K562 (cell line): ENCODE results near the gene APBA2. TPM values are rescaled to one million over a fixed set of nuclear protein-coding genes. Genes with fewer than 3 reads are reported as not detected.

Source experiments
- ATAC-seq: fragments of 200-7000 bp; cut with Tn5 transposase; 3 replicates; pipeline ENCODE4 v1.9.1; 2020; ENCODE audit warnings: moderate library complexity
- BruUV-seq: library from RNA; stranded (reverse); fragments of 400-500 nt; replicated peaks from 2 replicates; lab custom pipeline; 2021; lab: Mats Ljungman, UMichigan
- CTCF ChIA-PET: fragments of 300-600 bp; formaldehyde crosslinking; extraction: SDS; loops from one replicate; lab custom pipeline; 2021; ENCODE audit warnings: low intra/inter-chr PET ratio; lab: Yijun Ruan, JAX
- POLR2A ChIA-PET: fragments of 300-600, 350-650 bp; sonication (Branson Sonifier 250); formaldehyde crosslinking; extraction: SDS; loops from one replicate; lab custom pipeline; 2021; ENCODE audit warnings: antibody characterized with exemption, inconsistent platforms; lab: Yijun Ruan, JAX
- DNase-seq, 4 experiments: peaks; one replicate each; pipeline versions ENCODE4 v3.0.0 to v3.0.0-alpha.2; 2011 to 2018; ENCODE audit warnings: low spot score in 3 of 4, mixed read lengths in 3 of 4; ENCODE audit errors: extremely low read depth in 1 of 4
- FAIRE-seq: peaks from 2 replicates; lab custom pipeline; 2011; peaks lifted over from hg19 to GRCh38; lab: Jason Lieb, UNC
- H2AFZ ChIP-seq: 2 replicates; pipeline ENCODE4 v1.6.0; 2011; ENCODE audit warnings: low read depth, low read length, control low read depth, inconsistent platforms
- H3K27ac ChIP-seq: fragments of 200-600 bp; 3 replicates; pipeline ENCODE4 v1.8.0; 2011; ENCODE audit warnings: low read depth, mild to moderate bottlenecking, control low read depth, inconsistent platforms, low read length, moderate library complexity, mixed read lengths; ENCODE audit errors: extremely low read depth
- H3K27me3 ChIP-seq, 2 experiments: fragments of 300-600 bp in 1 of 2; 2 replicates in 1 of 2; 3 replicates in 1 of 2; pipeline versions ENCODE4 v1.6.0 to v1.8.0; 2011; ENCODE audit warnings: inconsistent platforms in 2 of 2, low read length in 2 of 2, mild to moderate bottlenecking in 1 of 2, mixed read lengths in 1 of 2, moderate library complexity in 1 of 2; ENCODE audit not compliant: control insufficient read depth in 2 of 2, insufficient read depth in 2 of 2
- H3K36me3 ChIP-seq: fragments of 300-600 bp; 3 replicates; pipeline ENCODE4 v1.8.0; 2011; ENCODE audit warnings: mild to moderate bottlenecking, low read length, inconsistent platforms; ENCODE audit not compliant: control insufficient read depth, insufficient read depth
- H3K4me1 ChIP-seq, 2 experiments: fragments of 200-600 bp in 1 of 2; replicated peaks in 1 of 2; 2 replicates in 1 of 2; 3 replicates in 1 of 2; pipeline versions ENCODE4 v1.5.1 to v1.8.0; 2011; ENCODE audit warnings: inconsistent platforms in 2 of 2, low read length in 2 of 2, mild to moderate bottlenecking in 1 of 2, mixed read lengths in 1 of 2, moderate library complexity in 1 of 2; ENCODE audit not compliant: control insufficient read depth in 2 of 2, insufficient read depth in 2 of 2
- H3K4me2 ChIP-seq: 2 replicates; pipeline ENCODE4 v1.6.1; 2011; ENCODE audit warnings: low read length, control low read depth, inconsistent platforms, mixed read lengths; ENCODE audit not compliant: insufficient read depth
- H3K4me3 ChIP-seq: fragments of 200-600 bp; sonication (generic), shearing (Covaris generic); 2 replicates; pipeline ENCODE4 v1.5.1; 2016; ENCODE audit warnings: control low read depth, inconsistent platforms
- H3K79me2 ChIP-seq: fragments of 200-600 bp; 3 replicates; pipeline ENCODE4 v1.8.0; 2011; ENCODE audit warnings: low read length, inconsistent platforms; ENCODE audit not compliant: control insufficient read depth, insufficient read depth
- H3K9ac ChIP-seq, 2 experiments: 2 replicates each; pipeline versions ENCODE4 v1.6.0 to v1.6.1; 2011; ENCODE audit warnings: low read depth in 2 of 2, low read length in 2 of 2, control low read depth in 1 of 2, inconsistent platforms in 1 of 2, mild to moderate bottlenecking in 1 of 2, mixed read lengths in 1 of 2; ENCODE audit not compliant: insufficient read depth in 1 of 2
- H3K9me1 ChIP-seq: one replicate; pipeline ENCODE4 v1.6.0; 2011; ENCODE audit warnings: inconsistent platforms, mild to moderate bottlenecking, low read length, moderate library complexity; ENCODE audit not compliant: control insufficient read depth, insufficient read depth
- H3K9me3 ChIP-seq: replicated peaks from 2 replicates; pipeline ENCODE4 v1.5.1; 2011; ENCODE audit warnings: low read depth, low read length, inconsistent platforms; ENCODE audit not compliant: control insufficient read depth, insufficient read depth
- H4K20me1 ChIP-seq: replicated peaks from 2 replicates; pipeline ENCODE4 v1.6.1; 2011; ENCODE audit warnings: low read length, inconsistent platforms, mixed read lengths; ENCODE audit not compliant: control insufficient read depth, insufficient read depth
- RAD21 ChIP-seq, 2 experiments: fragments of 250-450 bp in 1 of 2; fragments of 450-650 bp in 1 of 2; sonication (Bioruptor Pico) in 1 of 2; formaldehyde crosslinking in 1 of 2; IDR thresholded peaks in 1 of 2; conservative IDR thresholded peaks in 1 of 2; 2 replicates each; pipeline versions ENCODE4 v1.4.0 to v1.8.0; 2020 to 2022; ENCODE audit warnings: mild to moderate bottlenecking in 2 of 2, moderate library complexity in 1 of 2
- RBM34 ChIP-seq: fragments of 200-400 bp; formaldehyde crosslinking; IDR thresholded peaks from 2 replicates; pipeline ENCODE4 v1.6.1; 2018; ENCODE audit warnings: low read length, borderline replicate concordance; ENCODE audit not compliant: insufficient read depth
- ZNF165 ChIP-seq: fragments of 250-450 bp; sonication (Bioruptor Pico); IDR thresholded peaks from 2 replicates; pipeline ENCODE4 v1.4.0; 2020; ENCODE audit warnings: borderline replicate concordance
- ZNF699 ChIP-seq: fragments of 250-450 bp; sonication (Bioruptor Pico); IDR thresholded peaks from 2 replicates; pipeline ENCODE4 v1.8.0; 2021; ENCODE audit warnings: mild to moderate bottlenecking, moderate library complexity; ENCODE audit not compliant: insufficient replicate concordance
- WGBS: fragments of 100-300 bp; shearing (Covaris generic); methylation state at CpG from one replicate; pipeline ENCODE4 v1.1.6; 2016; ENCODE audit warnings: low coverage, mixed read lengths; ENCODE audit not compliant: insufficient coverage; ENCODE audit errors: missing lambda C conversion rate; 5-methylcytosine and 5-hydroxymethylcytosine counted together
- in situ Hi-C: fragments of 300-500 bp; cut with MboI; formaldehyde crosslinking; loops from 4 replicates; pipeline ENCODE4 v1.15.0; 2018; ENCODE audit warnings: inconsistent platforms, mixed read lengths
- intact Hi-C: fragments of 100-400 bp; cut with micrococcal nuclease; formaldehyde crosslinking; loops from 2 replicates; pipeline ENCODE4 v1.14.2; 2022
- polyA plus RNA-seq, 8 experiments: library from polyadenylated mRNA; depleted of rRNA in 4 of 8; stranded (reverse) in 5 of 8; unstranded in 3 of 8; fragments of >200 nt; fragmentation: Nextera tagmentation in 2 of 8; fragmentation: Illumina TruSeq in 1 of 8; extraction: Ambion mirVana in 2 of 8; extraction: Trizol in 1 of 8; gene quantifications; 2 replicates each; pipeline versions ENCODE4 v1.2.1 to v1.2.3, GENCODE V29; 2011 to 2014; ENCODE audit warnings: inconsistent platforms in 1 of 8, missing spikeins in 1 of 8
- total RNA-seq, 7 experiments: library from RNA; depleted of rRNA in 6 of 7; stranded (reverse); fragments of >200 nt in 6 of 7; fragmentation: Illumina TruSeq in 2 of 7; extraction: Trizol in 2 of 7; gene quantifications; 2 replicates each; pipeline versions ENCODE4 v1.2.1 to v1.2.3, GENCODE V29; 2011 to 2021; ENCODE audit warnings: low replicate concordance in 1 of 7
- TF ChIP-seq, protein P1 (sequence below), 3 experiments: IDR thresholded peaks in 2 of 3; conservative IDR thresholded peaks in 1 of 3; 2 replicates each; pipeline ENCODE4 v1.5.1; 2011 to 2012; ENCODE audit warnings: low read length in 3 of 3, mild to moderate bottlenecking in 3 of 3, control low read depth in 2 of 3, improper control_type of control experiment in 1 of 3, inconsistent platforms in 1 of 3, low read depth in 1 of 3, mixed read lengths in 1 of 3, moderate library complexity in 1 of 3; ENCODE audit not compliant: insufficient read depth in 2 of 3

Gene APBA2
- total and polyA plus RNA-seq, 9 of the 15 experiments (the other 6 are each of a cell fraction or from before 2014, with no cell fraction given) = 0.24 to 40.9 (median 25.2) TPM

DNA sequence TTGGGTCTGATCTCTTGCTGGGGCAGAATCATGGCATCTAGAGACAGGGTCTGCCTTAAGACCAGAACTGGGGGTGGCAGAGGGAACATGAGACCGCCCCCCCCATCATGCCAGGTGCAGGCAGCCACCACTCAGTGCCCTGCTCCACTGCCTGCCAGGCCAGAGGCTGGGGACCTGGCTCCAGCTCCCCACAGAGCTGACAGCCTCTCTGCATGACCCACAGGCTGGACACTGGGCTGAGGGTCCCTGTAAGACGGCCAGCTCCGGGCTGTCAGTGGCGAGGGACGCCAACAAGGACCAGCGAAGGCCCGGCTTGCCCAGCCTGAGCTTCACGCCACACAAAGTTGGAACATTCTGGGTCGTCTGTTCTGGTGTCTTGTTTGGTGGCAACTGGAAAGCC lies 238.2 kb downstream of the APBA2 start (continued):
- TF ChIP-seq ZNF165 (CRISPR knock-in tag) (no peak), ZNF699 (no peak)
- TF ChIP-seq, all 486 proteins: peak for 0

DNA sequence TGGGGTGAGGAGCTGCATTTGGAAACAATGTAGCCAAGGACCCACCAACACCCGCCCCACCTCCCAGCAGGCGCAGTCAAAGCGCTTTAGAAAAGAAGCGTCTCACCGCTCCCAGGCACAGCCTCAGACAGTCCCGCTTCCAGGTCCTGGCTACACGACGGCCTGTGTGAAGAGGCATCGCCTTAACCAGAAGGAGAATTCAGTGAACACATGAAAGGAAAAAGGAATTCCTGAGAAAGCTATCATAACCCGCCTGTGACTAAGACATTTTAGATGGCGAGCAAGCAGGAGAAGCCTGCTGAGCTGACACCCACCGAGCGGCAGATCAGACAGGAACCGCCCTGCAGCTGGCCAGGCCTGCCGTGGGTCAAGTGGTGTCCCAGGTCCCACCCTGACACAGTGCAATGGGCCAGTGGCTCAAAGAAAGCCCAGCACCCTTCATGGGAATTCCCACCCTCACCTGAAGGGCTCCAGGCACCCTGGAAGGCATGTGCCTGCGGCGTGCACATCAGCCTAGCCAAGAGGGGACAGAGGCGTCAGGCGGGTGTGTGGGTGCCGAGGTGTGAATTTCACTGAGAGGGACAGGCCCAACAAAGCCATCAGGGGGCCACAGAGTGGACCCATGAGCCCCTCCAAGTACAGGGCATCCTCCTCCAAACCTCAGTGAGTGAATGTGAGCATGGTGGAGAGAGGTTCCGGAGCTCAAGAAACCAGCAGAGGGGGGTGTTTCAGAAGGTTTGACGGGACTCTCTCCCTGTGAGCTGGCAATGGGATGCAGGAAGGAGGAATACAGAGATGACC lies 239.0 kb downstream of the APBA2 start:
- ChIA-PET POLR2A (no interaction called here), CTCF (no interaction called here)
- no peak overlapping the region for H2AFZ ChIP-seq
- no peaks in the 10 kb centered on the region for H3K36me3 ChIP-seq
- H3K9me3 ChIP-seq = no peaks in the 10 kb centered on the region
- H3K27me3 ChIP-seq = peaks cover 3 to 32% of the 10 kb centered on the region in 2 experiments; a peak in 4 of 5 replicates
- H3K9ac ChIP-seq = peak overlapping the region in 1 of 2 experiments; percentile 17; a peak in 1 of 4 replicates
- H3K4me3 ChIP-seq = no peak overlapping the region
- intact Hi-C loops (no loop called here), in situ Hi-C loops (no loop called here)
- TF ChIP-seq RAD21 (CRISPR knock-in tag; conservative IDR thresholded peaks at IDR 0.05 in 1 of 2, IDR thresholded peaks at IDR 0.05 in 1 of 2) (peak in 1 of 2 experiments; percentile 32; a peak in 1 of 4 replicates), RBM34 (no peak)
- TF ChIP-seq, protein P1, sequence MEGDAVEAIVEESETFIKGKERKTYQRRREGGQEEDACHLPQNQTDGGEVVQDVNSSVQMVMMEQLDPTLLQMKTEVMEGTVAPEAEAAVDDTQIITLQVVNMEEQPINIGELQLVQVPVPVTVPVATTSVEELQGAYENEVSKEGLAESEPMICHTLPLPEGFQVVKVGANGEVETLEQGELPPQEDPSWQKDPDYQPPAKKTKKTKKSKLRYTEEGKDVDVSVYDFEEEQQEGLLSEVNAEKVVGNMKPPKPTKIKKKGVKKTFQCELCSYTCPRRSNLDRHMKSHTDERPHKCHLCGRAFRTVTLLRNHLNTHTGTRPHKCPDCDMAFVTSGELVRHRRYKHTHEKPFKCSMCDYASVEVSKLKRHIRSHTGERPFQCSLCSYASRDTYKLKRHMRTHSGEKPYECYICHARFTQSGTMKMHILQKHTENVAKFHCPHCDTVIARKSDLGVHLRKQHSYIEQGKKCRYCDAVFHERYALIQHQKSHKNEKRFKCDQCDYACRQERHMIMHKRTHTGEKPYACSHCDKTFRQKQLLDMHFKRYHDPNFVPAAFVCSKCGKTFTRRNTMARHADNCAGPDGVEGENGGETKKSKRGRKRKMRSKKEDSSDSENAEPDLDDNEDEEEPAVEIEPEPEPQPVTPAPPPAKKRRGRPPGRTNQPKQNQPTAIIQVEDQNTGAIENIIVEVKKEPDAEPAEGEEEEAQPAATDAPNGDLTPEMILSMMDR (IDR thresholded peaks at IDR 0.05 in 2 of 3, conservative IDR thresholded peaks at IDR 0.05 in 1 of 3; ENCODE audit: insufficient read depth in 2 of 3, low read depth in 1 of 3, low read length in 3 of 3) = peak; percentile 27 to 35 (median 32); a peak in 4 of 6 replicates
- DNase-seq (peak in 2 of 4 experiments; percentile 19 to 33), FAIRE-seq (peak; percentile 60), ATAC-seq (peak; percentile 30)
- no peak overlapping the region for H3K4me2 ChIP-seq
- peaks cover 15% of the 10 kb centered on the region for H4K20me1 ChIP-seq
- H3K27ac ChIP-seq = no peak overlapping the region
- H3K9me1 ChIP-seq = no peaks in the 10 kb centered on the region
- peaks cover 7 to 49% of the 10 kb centered on the region in 2 experiments; a peak in 4 of 5 replicates for H3K4me1 ChIP-seq
- no TSS peak for BruUV-seq
- H3K79me2 ChIP-seq = no peaks in the 10 kb centered on the region
- 21% methylated on average over 18 of the region's 22 CpGs for WGBS
